Esophagus muscularis mucosa (tissue), 4 donors: ENCODE data around the gene RAB8A.

ENCODE experiments used
- EP300 ChIP-seq: sonication (generic); formaldehyde crosslinking; IDR thresholded peaks from one replicate; pipeline ENCODE4 v1.6.1; 2017; ENCODE audit warnings: antibody characterized with exemption
- POLR2A ChIP-seq: fragments of 450-650 bp; IDR thresholded peaks from one replicate; pipeline ENCODE4 v1.6.1; 2017; ENCODE audit warnings: antibody characterized with exemption, moderate library complexity, mild to moderate bottlenecking, low read depth
- POLR2AphosphoS5 ChIP-seq, 2 donors: sonication (generic); formaldehyde crosslinking; IDR thresholded peaks; one replicate each; pipeline ENCODE4 v1.6.1; 2017; ENCODE audit warnings: antibody characterized with exemption in 2 of 2
- TF ChIP-seq, protein P1 (sequence below), 3 experiments: fragments of 200-600 bp in 2 of 3; fragments of 450-650 bp in 1 of 3; sonication (generic) in 2 of 3; IDR thresholded peaks; one replicate each; pipeline ENCODE4 v1.5.1; 2017 to 2019; ENCODE audit warnings: antibody characterized with exemption in 3 of 3, mild to moderate bottlenecking in 2 of 3, moderate library complexity in 1 of 3

DNA sequence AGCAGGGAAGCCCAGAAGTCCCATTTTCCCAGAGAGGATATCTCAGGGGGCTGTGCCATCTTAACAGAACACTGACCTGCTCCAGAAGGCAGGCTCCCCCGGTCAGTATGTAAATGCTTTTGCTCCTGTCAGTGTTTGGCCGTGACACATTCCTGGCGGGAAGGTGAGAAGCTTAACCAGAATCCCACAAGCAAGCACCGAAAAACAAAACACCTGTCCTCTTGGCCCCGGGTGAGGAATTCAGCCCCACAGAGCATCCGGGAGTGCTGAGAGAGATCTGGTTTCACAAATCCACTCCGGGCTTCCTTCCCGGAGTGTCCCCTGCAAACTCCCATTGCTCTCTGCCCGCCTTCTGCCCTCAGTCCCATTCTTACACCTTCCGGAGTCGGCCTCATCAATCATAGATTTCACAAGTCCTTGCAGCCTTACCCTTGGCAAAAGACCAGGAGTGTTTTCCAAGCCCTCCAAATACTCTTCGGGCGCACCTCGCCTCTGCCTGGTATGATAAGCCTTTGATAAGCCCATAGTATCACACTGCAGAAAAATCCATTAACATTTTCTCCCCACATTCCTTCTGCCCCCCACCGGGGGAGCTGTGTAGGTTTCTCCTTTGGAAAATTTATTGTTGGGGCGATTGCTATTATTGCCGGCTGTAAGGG is 23.2 kb upstream of the RAB8A start:
- no peak for TF ChIP-seq POLR2A
- TF ChIP-seq, protein P1, sequence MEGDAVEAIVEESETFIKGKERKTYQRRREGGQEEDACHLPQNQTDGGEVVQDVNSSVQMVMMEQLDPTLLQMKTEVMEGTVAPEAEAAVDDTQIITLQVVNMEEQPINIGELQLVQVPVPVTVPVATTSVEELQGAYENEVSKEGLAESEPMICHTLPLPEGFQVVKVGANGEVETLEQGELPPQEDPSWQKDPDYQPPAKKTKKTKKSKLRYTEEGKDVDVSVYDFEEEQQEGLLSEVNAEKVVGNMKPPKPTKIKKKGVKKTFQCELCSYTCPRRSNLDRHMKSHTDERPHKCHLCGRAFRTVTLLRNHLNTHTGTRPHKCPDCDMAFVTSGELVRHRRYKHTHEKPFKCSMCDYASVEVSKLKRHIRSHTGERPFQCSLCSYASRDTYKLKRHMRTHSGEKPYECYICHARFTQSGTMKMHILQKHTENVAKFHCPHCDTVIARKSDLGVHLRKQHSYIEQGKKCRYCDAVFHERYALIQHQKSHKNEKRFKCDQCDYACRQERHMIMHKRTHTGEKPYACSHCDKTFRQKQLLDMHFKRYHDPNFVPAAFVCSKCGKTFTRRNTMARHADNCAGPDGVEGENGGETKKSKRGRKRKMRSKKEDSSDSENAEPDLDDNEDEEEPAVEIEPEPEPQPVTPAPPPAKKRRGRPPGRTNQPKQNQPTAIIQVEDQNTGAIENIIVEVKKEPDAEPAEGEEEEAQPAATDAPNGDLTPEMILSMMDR (IDR thresholded peaks at IDR 0.05): peak in 1 of 3 experiments; percentile 4
- TF ChIP-seq POLR2AphosphoS5 (IDR thresholded peaks at IDR 0.05): peak; percentile 41 to 68
- no peak for TF ChIP-seq EP300
